PC-3 (cell line): ENCODE results near the gene NFATC2. TPM values are rescaled to one million over a fixed set of nuclear protein-coding genes. Genes with fewer than 3 reads are reported as not detected.
A peak's percentile ranks its signal among the peaks of the same experiment; 100 is the strongest.

Source experiments
- ATAC-seq: fragments of 200-7000 bp; cut with Tn5 transposase; 2 replicates; pipeline ENCODE4 v1.9.1; 2020; ENCODE audit warnings: mild to moderate bottlenecking, moderate library complexity
- BruUV-seq: library from RNA; stranded (reverse); fragments of 400-500 nt; replicated peaks from 2 replicates; lab custom pipeline; 2021; lab: Mats Ljungman, UMichigan
- CTCF ChIA-PET: fragments of 300-600 bp; sonication (Branson Sonifier 250); formaldehyde crosslinking; loops from one replicate; lab custom pipeline; 2022; ENCODE audit warnings: antibody characterized with exemption; lab: Charles Lee
- POLR2A ChIA-PET: fragments of 300-600 bp; sonication (Branson Sonifier 250); formaldehyde crosslinking; loops from one replicate; lab custom pipeline; 2022; ENCODE audit warnings: antibody characterized with exemption; ENCODE audit not compliant: unreplicated experiment; lab: Charles Lee
- DNase-seq: peaks from one replicate; pipeline ENCODE4 v3.0.0-alpha.2; 2015
- H2AFZ ChIP-seq: fragments of 300-600 bp; sonication (generic); 2 replicates; pipeline ENCODE4 v1.6.0; 2016; ENCODE audit warnings: antibody characterized with exemption, low read length
- H3F3A ChIP-seq: fragments of 300-600 bp; sonication (generic); one replicate; pipeline ENCODE4 v1.6.0; 2017; ENCODE audit warnings: antibody characterized with exemption, low read length, control low read depth, mild to moderate bottlenecking; ENCODE audit not compliant: unreplicated experiment
- H3K27ac ChIP-seq: fragments of 300-600 bp; sonication (generic); 2 replicates; pipeline ENCODE4 v1.5.1; 2016; ENCODE audit warnings: mild to moderate bottlenecking, low read length
- H3K27me3 ChIP-seq: fragments of 300-600 bp; sonication (generic); 2 replicates; pipeline ENCODE4 v1.6.1; 2016; ENCODE audit warnings: low read length, mixed read lengths
- H3K36me3 ChIP-seq: fragments of 300-600 bp; sonication (generic); 2 replicates; pipeline ENCODE4 v1.6.1; 2016; ENCODE audit warnings: low read depth, mixed run types, low read length, mixed read lengths
- H3K4me1 ChIP-seq: fragments of 300-600 bp; sonication (generic); 2 replicates; pipeline ENCODE4 v1.5.1; 2016; ENCODE audit warnings: low read length; ENCODE audit not compliant: insufficient read depth
- H3K4me2 ChIP-seq: fragments of 300-600 bp; sonication (generic); 2 replicates; pipeline ENCODE4 v1.6.0; 2016; ENCODE audit warnings: low read length
- H3K4me3 ChIP-seq: fragments of 300-600 bp; sonication (generic); 2 replicates; pipeline ENCODE4 v1.5.1; 2016; ENCODE audit warnings: mild to moderate bottlenecking, low read length, mixed read lengths
- H3K79me2 ChIP-seq: fragments of 300-600 bp; sonication (generic); 2 replicates; pipeline ENCODE4 v1.6.1; 2017; ENCODE audit warnings: low read length, mixed read lengths
- H3K9ac ChIP-seq: fragments of 300-600 bp; sonication (generic); 2 replicates; pipeline ENCODE4 v1.6.0; 2016; ENCODE audit warnings: mild to moderate bottlenecking, low read length
- H3K9me2 ChIP-seq: fragments of 300-600 bp; sonication (generic); replicated peaks from 2 replicates; pipeline ENCODE4 v1.6.1; 2016; ENCODE audit warnings: mixed run types, low read length, mixed read lengths
- H3K9me3 ChIP-seq: fragments of 300-600 bp; sonication (generic); 2 replicates; pipeline ENCODE4 v1.6.1; 2016; ENCODE audit warnings: low read length, mixed read lengths
- H4K20me1 ChIP-seq: fragments of 300-600 bp; sonication (generic); 2 replicates; pipeline ENCODE4 v1.6.1; 2016; ENCODE audit warnings: low read length, mixed read lengths
- EZH2 ChIP-seq: fragments of 300-600 bp; sonication (generic); IDR thresholded peaks from one replicate; pipeline ENCODE4 v1.6.1; 2017; ENCODE audit warnings: antibody characterized with exemption, mild to moderate bottlenecking, low read length; ENCODE audit not compliant: unreplicated experiment
- EZH2phosphoT487 ChIP-seq: fragments of 300-600 bp; sonication (generic); IDR thresholded peaks from 2 replicates; pipeline ENCODE4 v1.6.1; 2018; ENCODE audit warnings: mild to moderate bottlenecking, antibody characterized with exemption, low read length, borderline replicate concordance
- intact Hi-C: fragments of 100-400 bp; cut with micrococcal nuclease; formaldehyde crosslinking; loops from 2 replicates; pipeline ENCODE4 v1.9.0; 2023
- total RNA-seq: library from RNA; depleted of rRNA; stranded (reverse); fragments of >200 nt; gene quantifications from 2 replicates; pipeline ENCODE4 v1.2.3, GENCODE V29; 2014
- TF ChIP-seq, protein P1 (sequence below): fragments of 300-600 bp; sonication (generic); conservative IDR thresholded peaks from 2 replicates; pipeline ENCODE4 v1.5.1; 2017; ENCODE audit warnings: antibody characterized with exemption, low read depth, mild to moderate bottlenecking, low read length

NFATC2 gene
- total RNA-seq, 1 experiment from 2014 or later = 12.9 TPM

- H4K20me1 ChIP-seq = no peaks in the 10 kb centered on the region
- H3K36me3 ChIP-seq = no peaks in the 10 kb centered on the region
- ATAC-seq (no peak), DNase-seq (no peak)
- ChIA-PET POLR2A (no interaction called here), CTCF (no interaction called here)
- H3K4me2 ChIP-seq = no peak overlapping the region
- no peaks in the 10 kb centered on the region for H3K79me2 ChIP-seq
- H3K4me3 ChIP-seq = no peak overlapping the region
- H2AFZ ChIP-seq = no peak overlapping the region
- peaks cover 54% of the 10 kb centered on the region for H3K4me1 ChIP-seq
- no peaks in the 10 kb centered on the region for H3K9me2 ChIP-seq
- H3F3A ChIP-seq = peaks cover 13% of the 10 kb centered on the region
- BruUV-seq = no TSS peak
- no peak overlapping the region for H3K27ac ChIP-seq
- TF ChIP-seq, protein P1, sequence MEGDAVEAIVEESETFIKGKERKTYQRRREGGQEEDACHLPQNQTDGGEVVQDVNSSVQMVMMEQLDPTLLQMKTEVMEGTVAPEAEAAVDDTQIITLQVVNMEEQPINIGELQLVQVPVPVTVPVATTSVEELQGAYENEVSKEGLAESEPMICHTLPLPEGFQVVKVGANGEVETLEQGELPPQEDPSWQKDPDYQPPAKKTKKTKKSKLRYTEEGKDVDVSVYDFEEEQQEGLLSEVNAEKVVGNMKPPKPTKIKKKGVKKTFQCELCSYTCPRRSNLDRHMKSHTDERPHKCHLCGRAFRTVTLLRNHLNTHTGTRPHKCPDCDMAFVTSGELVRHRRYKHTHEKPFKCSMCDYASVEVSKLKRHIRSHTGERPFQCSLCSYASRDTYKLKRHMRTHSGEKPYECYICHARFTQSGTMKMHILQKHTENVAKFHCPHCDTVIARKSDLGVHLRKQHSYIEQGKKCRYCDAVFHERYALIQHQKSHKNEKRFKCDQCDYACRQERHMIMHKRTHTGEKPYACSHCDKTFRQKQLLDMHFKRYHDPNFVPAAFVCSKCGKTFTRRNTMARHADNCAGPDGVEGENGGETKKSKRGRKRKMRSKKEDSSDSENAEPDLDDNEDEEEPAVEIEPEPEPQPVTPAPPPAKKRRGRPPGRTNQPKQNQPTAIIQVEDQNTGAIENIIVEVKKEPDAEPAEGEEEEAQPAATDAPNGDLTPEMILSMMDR = no peak
- TF ChIP-seq EZH2phosphoT487 (no peak), EZH2 (no peak)
- no peak overlapping the region for H3K9ac ChIP-seq
- no peaks in the 10 kb centered on the region for H3K27me3 ChIP-seq
- H3K9me3 ChIP-seq = no peaks in the 10 kb centered on the region
- intact Hi-C loops = no loop called here
These were observed 179.1 kb downstream of the NFATC2 start for GRCh38 chr20:51363378-51363777.

DNA sequence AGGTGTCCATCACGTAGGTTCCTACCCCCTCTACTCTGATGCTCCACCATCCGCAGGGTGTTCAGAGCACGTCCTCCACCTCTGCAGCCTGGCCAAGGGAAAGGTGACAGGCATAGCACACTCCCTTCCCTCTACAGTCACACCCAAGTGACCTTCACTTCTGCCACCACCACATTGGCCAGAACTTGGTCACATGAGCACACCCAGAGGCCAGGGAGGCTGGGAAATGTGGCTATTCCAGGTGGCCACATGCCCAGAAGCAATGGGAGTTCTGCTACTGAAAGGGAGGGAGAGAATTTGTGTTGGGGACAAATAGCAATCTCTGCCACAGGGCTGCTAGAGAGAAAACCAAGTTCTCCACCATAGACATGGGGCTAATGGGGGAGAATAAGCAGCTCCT is 180.3 kb downstream of the NFATC2 start:
- intact Hi-C loops = no loop called here
- Histone ChIP-seq H4K20me1 (no peaks in the 10 kb centered on the region), H3K9ac (no peak overlapping the region), H3K79me2 (no peaks in the 10 kb centered on the region), H3K27me3 (no peaks in the 10 kb centered on the region), H3K9me2 (no peaks in the 10 kb centered on the region), H3K4me1 (peaks cover 52% of the 10 kb centered on the region), H3K27ac (no peak overlapping the region), H3K4me3 (no peak overlapping the region), H3K9me3 (no peaks in the 10 kb centered on the region), H3K4me2 (no peak overlapping the region), H2AFZ (no peak overlapping the region), H3F3A (peaks cover 13% of the 10 kb centered on the region), H3K36me3 (no peaks in the 10 kb centered on the region)
- ATAC-seq (no peak), DNase-seq (no peak)
- no TSS peak for BruUV-seq
- POLR2A ChIA-PET = no interaction called here
- TF ChIP-seq EZH2phosphoT487 (no peak), EZH2 (no peak)
- TF ChIP-seq, protein P1 = no peak
- CTCF ChIA-PET = no interaction called here

GRCh38 chr20:51361258-51361657 is 181.3 kb downstream of the NFATC2 start:
- no peaks in the 10 kb centered on the region for H3K9me2 ChIP-seq
- no peaks in the 10 kb centered on the region for H4K20me1 ChIP-seq
- ATAC-seq = no peak
- DNase-seq = no peak
- H3K4me1 ChIP-seq = peaks cover 42% of the 10 kb centered on the region
- no TSS peak for BruUV-seq
- no peak overlapping the region for H3K4me3 ChIP-seq
- intact Hi-C loops = no loop called here
- H3K36me3 ChIP-seq = no peaks in the 10 kb centered on the region
- no peaks in the 10 kb centered on the region for H3K79me2 ChIP-seq
- peak overlapping the region; percentile 71 for H3K9ac ChIP-seq
- POLR2A ChIA-PET = interaction anchor here (0.6 kb wide), 1 partner anchor 764 kb away, joined by 4 read pairs; no protein-coding TSS in a partner anchor
- TF ChIP-seq EZH2 = no peak
- no peak for TF ChIP-seq EZH2phosphoT487
- TF ChIP-seq, protein P1 = no peak
- H3K9me3 ChIP-seq = no peaks in the 10 kb centered on the region
- H3K27me3 ChIP-seq = no peaks in the 10 kb centered on the region
- H3K27ac ChIP-seq = peak overlapping the region; percentile 91
- peaks cover 13% of the 10 kb centered on the region for H3F3A ChIP-seq
- H2AFZ ChIP-seq = no peak overlapping the region
- peak overlapping the region; percentile 15; the same call in 1 of the 2 replicates for H3K4me2 ChIP-seq
- CTCF ChIA-PET = interaction anchor here (0.5 kb wide), 1 partner anchor 279 kb away, joined by 3 read pairs; no protein-coding TSS in a partner anchor
